HG02678 (cell line): ENCODE data around the gene EGFR.

Experiments
- ATAC-seq: cut with Tn5 transposase; IDR thresholded peaks from one replicate; pipeline ENCODE4 v1.9.1; 2021; ENCODE audit warnings: mild to moderate bottlenecking, moderate library complexity; ENCODE audit not compliant: unreplicated experiment

The EGFR gene

GRCh38 chr7:55060636-55061022, 41.8 kb downstream of the EGFR start:
- ATAC-seq, result no peak

GRCh38 chr7:55061726-55062499, 43.1 kb downstream of the EGFR start:
- no peak for ATAC-seq

GRCh38 chr7:55063061-55063460, 44.2 kb downstream of the EGFR start:
- ATAC-seq, result no peak

- ATAC-seq, result no peak
Observed at GRCh38 chr7:55063633-55064032, 44.8 kb downstream of the EGFR start.

GRCh38 chr7:55065079-55065478, 46.3 kb downstream of the EGFR start:
- ATAC-seq, result peak; percentile 56

- ATAC-seq, result peak; percentile 45
Observed at GRCh38 chr7:55065511-55066229, 46.9 kb downstream of the EGFR start.

GRCh38 chr7:55066524-55066923, 47.7 kb downstream of the EGFR start:
- no peak for ATAC-seq

- ATAC-seq, result no peak
Observed at GRCh38 chr7:55066938-55067337, 48.1 kb downstream of the EGFR start.

- no peak for ATAC-seq
Observed at GRCh38 chr7:55067748-55068147, 48.9 kb downstream of the EGFR start.

- no peak for ATAC-seq
Observed at GRCh38 chr7:55069271-55069792, 50.5 kb downstream of the EGFR start.

- ATAC-seq, result no peak
Observed at GRCh38 chr7:55070271-55070743, 51.5 kb downstream of the EGFR start.

- no peak for ATAC-seq
Observed at GRCh38 chr7:55070854-55071253, 52.0 kb downstream of the EGFR start.

GRCh38 chr7:55071411-55072175, 52.8 kb downstream of the EGFR start:
- no peak for ATAC-seq

- no peak for ATAC-seq
Observed at GRCh38 chr7:55072251-55072650, 53.4 kb downstream of the EGFR start.

GRCh38 chr7:55073051-55073511, 54.3 kb downstream of the EGFR start:
- ATAC-seq, result peak; percentile 52

- ATAC-seq, result peak; percentile 87
Observed at GRCh38 chr7:55073976-55074528, 55.2 kb downstream of the EGFR start.

GRCh38 chr7:55075464-55076021, 56.7 kb downstream of the EGFR start:
- ATAC-seq, result no peak

GRCh38 chr7:55077561-55078410, 59.0 kb downstream of the EGFR start:
- no peak for ATAC-seq
